Liver (tissue), 9 donors: ENCODE measurements around the gene DOCK11. TPM values are rescaled to one million over a fixed set of nuclear protein-coding genes. Genes with fewer than 3 reads are reported as not detected.

Experiments
- DNase-seq: peaks from one replicate; pipeline ENCODE4 v3.0.0-alpha.2; 2017; ENCODE audit warnings: low spot score
- H3K27ac ChIP-seq, 2 donors: one replicate each; pipeline ENCODE4 v1.7.0; 2013; ENCODE audit warnings: inconsistent platforms in 2 of 2, low read length in 2 of 2, control low read depth in 1 of 2, low read depth in 1 of 2, mild to moderate bottlenecking in 1 of 2
- H3K27me3 ChIP-seq, 4 donors: one replicate each; pipeline versions ENCODE4 v1.6.1 to v1.7.0; 2013; ENCODE audit warnings: low read length in 3 of 4, inconsistent platforms in 1 of 4, mild to moderate bottlenecking in 1 of 4, moderate library complexity in 1 of 4; ENCODE audit not compliant: control insufficient read depth in 4 of 4, insufficient read depth in 4 of 4
- H3K36me3 ChIP-seq, 4 donors: one replicate each; pipeline versions ENCODE4 v1.6.1 to v1.7.0; 2013; ENCODE audit warnings: low read length in 3 of 4, mild to moderate bottlenecking in 3 of 4, low read depth in 1 of 4, moderate library complexity in 1 of 4; ENCODE audit not compliant: control insufficient read depth in 4 of 4, insufficient read depth in 3 of 4
- H3K4me1 ChIP-seq, 4 donors: one replicate each; pipeline versions ENCODE4 v1.6.1 to v1.7.0; 2013; ENCODE audit warnings: low read length in 3 of 4, mild to moderate bottlenecking in 3 of 4, moderate library complexity in 1 of 4; ENCODE audit not compliant: control insufficient read depth in 4 of 4, insufficient read depth in 4 of 4
- H3K4me3 ChIP-seq, 3 donors: one replicate each; pipeline versions ENCODE4 v1.6.1 to v1.7.0; 2013; ENCODE audit warnings: low read length in 3 of 3, control low read depth in 1 of 3, low read depth in 1 of 3, mild to moderate bottlenecking in 1 of 3
- H3K9ac ChIP-seq, 2 donors: one replicate each; pipeline ENCODE4 v1.7.0; 2013; ENCODE audit warnings: low read length in 2 of 2, mild to moderate bottlenecking in 2 of 2, moderate library complexity in 2 of 2, control low read depth in 1 of 2, low read depth in 1 of 2
- H3K9me3 ChIP-seq, 4 donors: one replicate each; pipeline versions ENCODE4 v1.6.1 to v1.7.0; 2013; ENCODE audit warnings: low read length in 3 of 4; ENCODE audit not compliant: control insufficient read depth in 4 of 4
- EGR1 ChIP-seq, 2 donors: IDR thresholded peaks; 2 replicates each; pipeline ENCODE4 v1.6.1; 2016 to 2018; ENCODE audit warnings: antibody characterized with exemption in 2 of 2, low read depth in 2 of 2
- FOXA2 ChIP-seq: IDR thresholded peaks from 2 replicates; pipeline ENCODE4 v1.6.1; 2016; ENCODE audit warnings: antibody characterized with exemption
- GABPA ChIP-seq, 2 donors: IDR thresholded peaks in 1 of 2; conservative IDR thresholded peaks in 1 of 2; 2 replicates each; pipeline ENCODE4 v1.6.1; 2016; ENCODE audit warnings: antibody characterized with exemption in 2 of 2, mild to moderate bottlenecking in 1 of 2, moderate library complexity in 1 of 2
- HNF4A ChIP-seq, 2 donors: conservative IDR thresholded peaks; 2 replicates each; pipeline ENCODE4 v1.6.1; 2016; ENCODE audit warnings: antibody characterized with exemption in 2 of 2, mild to moderate bottlenecking in 2 of 2
- HNF4G ChIP-seq: IDR thresholded peaks from 2 replicates; pipeline ENCODE4 v1.6.1; 2016; ENCODE audit warnings: antibody characterized with exemption
- JUND ChIP-seq, 2 donors: IDR thresholded peaks; 2 replicates each; pipeline ENCODE4 v1.6.1; 2016; ENCODE audit warnings: antibody characterized with exemption in 2 of 2
- NR2F2 ChIP-seq: IDR thresholded peaks from 2 replicates; pipeline ENCODE4 v1.6.1; 2016; ENCODE audit warnings: antibody characterized with exemption
- RAD21 ChIP-seq, 2 donors: IDR thresholded peaks; 2 replicates each; pipeline ENCODE4 v1.6.1; 2016; ENCODE audit warnings: antibody characterized with exemption in 2 of 2, mild to moderate bottlenecking in 2 of 2
- RXRA ChIP-seq, 2 donors: IDR thresholded peaks; 2 replicates each; pipeline ENCODE4 v1.6.1; 2017 to 2018; ENCODE audit warnings: antibody characterized with exemption in 2 of 2, mild to moderate bottlenecking in 1 of 2
- SP1 ChIP-seq: IDR thresholded peaks from 2 replicates; pipeline ENCODE4 v1.6.1; 2018; ENCODE audit warnings: antibody characterized with exemption, mild to moderate bottlenecking
- TAF1 ChIP-seq: conservative IDR thresholded peaks from 2 replicates; pipeline ENCODE4 v1.6.1; 2016; ENCODE audit warnings: antibody characterized with exemption, mild to moderate bottlenecking
- YY1 ChIP-seq: IDR thresholded peaks from 2 replicates; pipeline ENCODE4 v1.6.1; 2016; ENCODE audit warnings: antibody characterized with exemption, mild to moderate bottlenecking
- WGBS: extraction: QIAGEN DNeasy Blood & Tissue Kit; methylation state at CpG from one replicate; pipeline ENCODE4 v1.1.7; 2013; 5-methylcytosine and 5-hydroxymethylcytosine counted together
- polyA plus RNA-seq, 2 donors: library from polyadenylated mRNA; stranded (reverse) in 1 of 2; unstranded in 1 of 2; fragments of 200-250 nt in 1 of 2; fragments of >200 nt in 1 of 2; fragmentation: Nextera tagmentation in 1 of 2; extraction: Ambion mirVana in 1 of 2; gene quantifications; one replicate each; pipeline versions ENCODE4 v1.2.1 to v1.2.3, GENCODE V29; 2013 to 2015
- total RNA-seq, 2 donors: library from RNA; depleted of rRNA; stranded (reverse); fragments of >200 nt; gene quantifications; one replicate each; pipeline ENCODE4 v1.2.3, GENCODE V29; 2014
- TF ChIP-seq, protein P1 (sequence below): IDR thresholded peaks from 2 replicates; pipeline ENCODE4 v1.6.1; 2016; ENCODE audit warnings: antibody characterized with exemption
- TF ChIP-seq, protein P2 (sequence below): IDR thresholded peaks from 2 replicates; pipeline ENCODE4 v1.6.1; 2016; ENCODE audit warnings: antibody characterized with exemption
- TF ChIP-seq, protein P3 (sequence below): fragments of 150-350 bp; IDR thresholded peaks from 2 replicates; pipeline ENCODE4 v1.5.1; 2017; ENCODE audit warnings: improper control_type of control experiment, low read depth, low read length; ENCODE audit not compliant: missing input control
- TF ChIP-seq, protein P4 (sequence below): IDR thresholded peaks from 2 replicates; pipeline ENCODE4 v1.6.1; 2016; ENCODE audit warnings: antibody characterized with exemption
- donor health status: healthy.
- donor health status: healthy.
- donor health status: healthy.
- donor health status: healthy.
- donor health status: healthy.

Gene DOCK11
- total and polyA plus RNA-seq, 4 donors: 1.3 to 9.3 (median 3.7) TPM

DNA sequence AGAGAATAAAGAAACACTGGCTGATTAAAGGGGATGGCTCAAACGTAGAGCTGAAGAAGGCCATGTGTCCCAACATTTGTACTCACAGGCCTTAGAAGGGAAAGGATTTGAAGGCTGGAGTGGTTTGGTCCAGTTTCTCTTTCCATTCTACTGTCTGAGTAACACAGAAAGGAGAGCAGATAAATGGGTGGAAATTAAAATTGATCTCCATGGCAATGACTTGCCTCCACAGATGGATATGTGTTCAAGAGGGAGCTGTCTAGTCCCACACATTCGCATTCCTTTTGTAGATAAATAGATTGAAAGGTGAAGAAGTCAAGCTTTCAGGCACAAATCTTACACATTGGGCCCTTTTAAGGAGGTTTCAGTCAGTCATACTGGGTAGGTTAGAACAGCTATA is 74.6 kb downstream of the DOCK11 start:
- peaks cover 0 to 3% (median 1%) of the 10 kb centered on the region in 4 donors for H3K4me1 ChIP-seq
- H3K4me3 ChIP-seq: no peak overlapping the region
- no peak for DNase-seq
- H3K36me3 ChIP-seq: no peaks in the 10 kb centered on the region
- no peaks in the 10 kb centered on the region for H3K9me3 ChIP-seq
- no peaks in the 10 kb centered on the region for H3K27me3 ChIP-seq
- WGBS: 95% methylated on average over 2 of the region's 2 CpGs
- no peak overlapping the region for H3K9ac ChIP-seq
- H3K27ac ChIP-seq: no peak overlapping the region
- no peak for TF ChIP-seq HNF4A (conservative IDR thresholded peaks at IDR 0.05)

DNA sequence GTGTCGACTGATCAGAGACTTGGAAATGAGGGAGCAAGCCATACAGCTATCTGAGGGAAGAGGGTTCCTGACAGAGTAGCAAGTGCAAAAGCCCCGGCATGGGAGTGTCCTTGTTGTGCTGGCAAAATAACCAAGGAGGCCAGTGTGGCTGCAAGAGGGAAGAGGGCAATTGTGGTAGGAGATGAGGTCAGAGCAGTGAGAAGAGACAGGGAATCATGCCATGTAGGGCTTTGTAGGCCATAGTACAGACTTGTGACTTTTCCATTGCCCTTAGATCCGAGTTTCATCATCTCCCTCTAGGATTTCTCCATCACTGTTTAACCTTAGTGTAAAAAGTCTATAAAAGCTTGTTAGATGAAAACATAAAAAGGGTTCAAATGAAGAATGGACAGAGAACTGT is 76.2 kb downstream of the DOCK11 start:
- Histone ChIP-seq H3K4me1 (peaks cover 0 to 3% (median 1%) of the 10 kb centered on the region in 4 donors), H3K27me3 (no peaks in the 10 kb centered on the region), H3K9ac (no peak overlapping the region), H3K4me3 (no peak overlapping the region), H3K9me3 (no peaks in the 10 kb centered on the region), H3K36me3 (no peaks in the 10 kb centered on the region), H3K27ac (peak overlapping the region in 1 of 2 donors; percentile 61)
- TF ChIP-seq HNF4G (peak; percentile 29), JUND (IDR thresholded peaks at IDR 0.05) (peak; percentile 65 to 73), HNF4A (conservative IDR thresholded peaks at IDR 0.05) (peak; percentile 85 to 87), YY1 (no peak), NR2F2 (no peak), EGR1 (IDR thresholded peaks at IDR 0.05; ENCODE audit: low read depth in 2 of 2) (peak; percentile 14 to 21), FOXA2 (no peak), GABPA (IDR thresholded peaks at IDR 0.05 in 1 of 2, conservative IDR thresholded peaks at IDR 0.05 in 1 of 2) (no peak), RXRA (IDR thresholded peaks at IDR 0.05) (peak; percentile 77 to 84), TAF1 (no peak), RAD21 (IDR thresholded peaks at IDR 0.05) (peak in 1 of 2 donors; percentile 4), SP1 (peak; percentile 63)
- TF ChIP-seq, protein P1, sequence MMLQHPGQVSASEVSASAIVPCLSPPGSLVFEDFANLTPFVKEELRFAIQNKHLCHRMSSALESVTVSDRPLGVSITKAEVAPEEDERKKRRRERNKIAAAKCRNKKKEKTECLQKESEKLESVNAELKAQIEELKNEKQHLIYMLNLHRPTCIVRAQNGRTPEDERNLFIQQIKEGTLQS: peak; percentile 81
- TF ChIP-seq, protein P2, sequence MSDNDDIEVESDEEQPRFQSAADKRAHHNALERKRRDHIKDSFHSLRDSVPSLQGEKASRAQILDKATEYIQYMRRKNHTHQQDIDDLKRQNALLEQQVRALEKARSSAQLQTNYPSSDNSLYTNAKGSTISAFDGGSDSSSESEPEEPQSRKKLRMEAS: no peak
- TF ChIP-seq, protein P3, sequence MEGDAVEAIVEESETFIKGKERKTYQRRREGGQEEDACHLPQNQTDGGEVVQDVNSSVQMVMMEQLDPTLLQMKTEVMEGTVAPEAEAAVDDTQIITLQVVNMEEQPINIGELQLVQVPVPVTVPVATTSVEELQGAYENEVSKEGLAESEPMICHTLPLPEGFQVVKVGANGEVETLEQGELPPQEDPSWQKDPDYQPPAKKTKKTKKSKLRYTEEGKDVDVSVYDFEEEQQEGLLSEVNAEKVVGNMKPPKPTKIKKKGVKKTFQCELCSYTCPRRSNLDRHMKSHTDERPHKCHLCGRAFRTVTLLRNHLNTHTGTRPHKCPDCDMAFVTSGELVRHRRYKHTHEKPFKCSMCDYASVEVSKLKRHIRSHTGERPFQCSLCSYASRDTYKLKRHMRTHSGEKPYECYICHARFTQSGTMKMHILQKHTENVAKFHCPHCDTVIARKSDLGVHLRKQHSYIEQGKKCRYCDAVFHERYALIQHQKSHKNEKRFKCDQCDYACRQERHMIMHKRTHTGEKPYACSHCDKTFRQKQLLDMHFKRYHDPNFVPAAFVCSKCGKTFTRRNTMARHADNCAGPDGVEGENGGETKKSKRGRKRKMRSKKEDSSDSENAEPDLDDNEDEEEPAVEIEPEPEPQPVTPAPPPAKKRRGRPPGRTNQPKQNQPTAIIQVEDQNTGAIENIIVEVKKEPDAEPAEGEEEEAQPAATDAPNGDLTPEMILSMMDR: no peak
- TF ChIP-seq, protein P4, sequence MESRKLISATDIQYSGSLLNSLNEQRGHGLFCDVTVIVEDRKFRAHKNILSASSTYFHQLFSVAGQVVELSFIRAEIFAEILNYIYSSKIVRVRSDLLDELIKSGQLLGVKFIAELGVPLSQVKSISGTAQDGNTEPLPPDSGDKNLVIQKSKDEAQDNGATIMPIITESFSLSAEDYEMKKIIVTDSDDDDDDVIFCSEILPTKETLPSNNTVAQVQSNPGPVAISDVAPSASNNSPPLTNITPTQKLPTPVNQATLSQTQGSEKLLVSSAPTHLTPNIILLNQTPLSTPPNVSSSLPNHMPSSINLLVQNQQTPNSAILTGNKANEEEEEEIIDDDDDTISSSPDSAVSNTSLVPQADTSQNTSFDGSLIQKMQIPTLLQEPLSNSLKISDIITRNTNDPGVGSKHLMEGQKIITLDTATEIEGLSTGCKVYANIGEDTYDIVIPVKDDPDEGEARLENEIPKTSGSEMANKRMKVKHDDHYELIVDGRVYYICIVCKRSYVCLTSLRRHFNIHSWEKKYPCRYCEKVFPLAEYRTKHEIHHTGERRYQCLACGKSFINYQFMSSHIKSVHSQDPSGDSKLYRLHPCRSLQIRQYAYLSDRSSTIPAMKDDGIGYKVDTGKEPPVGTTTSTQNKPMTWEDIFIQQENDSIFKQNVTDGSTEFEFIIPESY: no peak
- peak; percentile 31 for DNase-seq
- 54% methylated on average over 3 of the region's 3 CpGs for whole genome bisulfite sequencing

DNA sequence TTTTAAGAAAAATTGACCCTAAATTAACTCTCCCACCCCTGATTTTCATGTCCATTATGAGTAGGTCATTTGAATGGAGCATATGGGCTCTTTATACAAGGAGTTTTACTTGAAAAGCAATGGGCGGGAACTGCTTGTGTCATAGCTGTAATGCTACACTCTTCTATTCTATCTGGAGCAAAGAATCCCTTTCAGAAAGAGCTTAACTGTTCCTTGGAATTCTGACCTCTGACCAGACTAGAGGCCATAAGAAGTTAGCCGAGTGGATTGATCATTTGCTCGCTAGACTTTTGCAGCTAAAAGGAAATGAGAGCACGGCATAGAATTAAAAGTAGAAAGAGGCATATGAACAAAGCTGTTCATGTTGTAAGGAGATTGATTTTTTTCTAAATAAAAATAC is 79.1 kb downstream of the DOCK11 start:
- no peak for DNase-seq
- H3K27me3 ChIP-seq: no peaks in the 10 kb centered on the region
- no peak overlapping the region for H3K27ac ChIP-seq
- no peak overlapping the region for H3K9ac ChIP-seq
- WGBS: 88% methylated on average over 4 of the region's 4 CpGs
- H3K4me3 ChIP-seq: no peak overlapping the region
- H3K36me3 ChIP-seq: no peaks in the 10 kb centered on the region
- H3K4me1 ChIP-seq: peaks cover 0 to 3% (median 1%) of the 10 kb centered on the region in 4 donors
- TF ChIP-seq YY1: no peak
- TF ChIP-seq GABPA (IDR thresholded peaks at IDR 0.05 in 1 of 2, conservative IDR thresholded peaks at IDR 0.05 in 1 of 2): no peak
- no peaks in the 10 kb centered on the region for H3K9me3 ChIP-seq
